Panc1 (cell line): ENCODE measurements around the gene NR0B2. TPM values are rescaled to one million over a fixed set of nuclear protein-coding genes. Genes with fewer than 3 reads are reported as not detected.

Source experiments
- ATAC-seq: fragments of 200-7000 bp; cut with Tn5 transposase; 2 replicates; pipeline ENCODE4 v1.9.1; 2020; ENCODE audit warnings: mild to moderate bottlenecking, moderate library complexity
- BruUV-seq: library from RNA; stranded (reverse); fragments of 400-500 nt; replicated peaks from 2 replicates; lab custom pipeline; 2021; lab: Mats Ljungman, UMichigan
- CTCF ChIA-PET: fragments of 300-600 bp; sonication (Branson Sonifier 250); formaldehyde crosslinking; loops from one replicate; lab custom pipeline; 2022; ENCODE audit warnings: antibody characterized with exemption; lab: Charles Lee
- POLR2A ChIA-PET: fragments of 300-600 bp; sonication (Branson Sonifier 250); formaldehyde crosslinking; loops from one replicate; lab custom pipeline; 2022; ENCODE audit warnings: antibody characterized with exemption; lab: Charles Lee
- DNase-seq: peaks from one replicate; pipeline ENCODE4 v3.0.0-alpha.2; 2010; ENCODE audit warnings: low read depth, low spot score
- H3K27ac ChIP-seq: 2 replicates; pipeline ENCODE4 v1.5.1; 2011; ENCODE audit warnings: mild to moderate bottlenecking, low read length, inconsistent platforms
- H3K27me3 ChIP-seq: fragments of 200-500 bp; sonication (Bioruptor generic); 2 replicates; pipeline ENCODE4 v1.6.0; 2014; ENCODE audit warnings: low read length, inconsistent platforms; ENCODE audit not compliant: control insufficient read depth, insufficient read depth
- H3K36me3 ChIP-seq: fragments of 200-500 bp; sonication (Bioruptor generic); 2 replicates; pipeline ENCODE4 v1.5.1; 2014; ENCODE audit warnings: inconsistent platforms, mild to moderate bottlenecking, low read length, moderate library complexity; ENCODE audit not compliant: control insufficient read depth, insufficient read depth
- H3K4me1 ChIP-seq: 2 replicates; pipeline ENCODE4 v1.5.1; 2011; ENCODE audit warnings: inconsistent platforms, mild to moderate bottlenecking, low read length, moderate library complexity; ENCODE audit not compliant: control insufficient read depth, insufficient read depth
- H3K4me3 ChIP-seq, 2 experiments: 2 replicates each; pipeline ENCODE4 v1.5.1; 2011 to 2012; ENCODE audit warnings: low read depth in 2 of 2, low read length in 2 of 2, mild to moderate bottlenecking in 2 of 2, inconsistent platforms in 1 of 2, moderate library complexity in 1 of 2
- H3K9me3 ChIP-seq: fragments of 200-500 bp; sonication (Bioruptor generic); 2 replicates; pipeline ENCODE4 v1.5.1; 2014; ENCODE audit warnings: low read depth, mild to moderate bottlenecking, inconsistent platforms, low read length, moderate library complexity; ENCODE audit not compliant: control insufficient read depth, insufficient read depth
- POLR2AphosphoS5 ChIP-seq: IDR thresholded peaks from 2 replicates; pipeline ENCODE4 v1.6.1; 2012; ENCODE audit warnings: mild to moderate bottlenecking, low read depth, low read length, moderate library complexity
- SIN3A ChIP-seq: IDR thresholded peaks from 2 replicates; pipeline ENCODE4 v1.6.1; 2012; ENCODE audit warnings: low read depth, mild to moderate bottlenecking, low read length, moderate library complexity, borderline replicate concordance; ENCODE audit not compliant: insufficient read depth
- TCF7L2 ChIP-seq: IDR thresholded peaks from 2 replicates; pipeline ENCODE4 v1.6.1; 2011; ENCODE audit warnings: mild to moderate bottlenecking, low read depth, low read length, inconsistent platforms
- in situ Hi-C: cut with HindIII; loops from 2 replicates; pipeline ENCODE4 v1.10.0; 2016; ENCODE audit warnings: low sequenced_read_pairs, low pct_unique_long_range_greater_than_20kb
- intact Hi-C: fragments of 100-400 bp; cut with micrococcal nuclease; formaldehyde crosslinking; loops from one replicate; pipeline ENCODE4 v1.10.0; 2022; ENCODE audit not compliant: unreplicated experiment
- total RNA-seq: library from RNA; stranded (reverse); gene quantifications from one replicate; pipeline ENCODE4 v1.2.1, GENCODE V29; 2021; ENCODE audit not compliant: unreplicated experiment
- TF ChIP-seq, protein P1 (sequence below), 2 experiments: IDR thresholded peaks; 2 replicates each; pipeline ENCODE4 v1.6.1; 2011 to 2012; ENCODE audit warnings: low read depth in 2 of 2, control low read depth in 1 of 2, low read length in 1 of 2, mild to moderate bottlenecking in 1 of 2, moderate library complexity in 1 of 2; ENCODE audit not compliant: insufficient read depth in 1 of 2
- TF ChIP-seq, protein P2 (sequence below): fragments of 450-650 bp; IDR thresholded peaks from 2 replicates; pipeline ENCODE4 v1.5.1; 2017; ENCODE audit warnings: mild to moderate bottlenecking

Gene NR0B2
- total RNA-seq, 1 experiment from 2014 or later: 5.2 TPM

- no peak overlapping the region for H3K27ac ChIP-seq
- POLR2A ChIA-PET: interaction anchor here (0.6 kb wide), 1 partner anchor 9 kb away, joined by 3 read pairs; no protein-coding TSS in a partner anchor
- intact Hi-C loops: no loop called here
- CTCF ChIA-PET: no interaction called here
- H3K36me3 ChIP-seq: no peaks in the 10 kb centered on the region; the same call in 1 of the 2 replicates
- TF ChIP-seq, protein P1, sequence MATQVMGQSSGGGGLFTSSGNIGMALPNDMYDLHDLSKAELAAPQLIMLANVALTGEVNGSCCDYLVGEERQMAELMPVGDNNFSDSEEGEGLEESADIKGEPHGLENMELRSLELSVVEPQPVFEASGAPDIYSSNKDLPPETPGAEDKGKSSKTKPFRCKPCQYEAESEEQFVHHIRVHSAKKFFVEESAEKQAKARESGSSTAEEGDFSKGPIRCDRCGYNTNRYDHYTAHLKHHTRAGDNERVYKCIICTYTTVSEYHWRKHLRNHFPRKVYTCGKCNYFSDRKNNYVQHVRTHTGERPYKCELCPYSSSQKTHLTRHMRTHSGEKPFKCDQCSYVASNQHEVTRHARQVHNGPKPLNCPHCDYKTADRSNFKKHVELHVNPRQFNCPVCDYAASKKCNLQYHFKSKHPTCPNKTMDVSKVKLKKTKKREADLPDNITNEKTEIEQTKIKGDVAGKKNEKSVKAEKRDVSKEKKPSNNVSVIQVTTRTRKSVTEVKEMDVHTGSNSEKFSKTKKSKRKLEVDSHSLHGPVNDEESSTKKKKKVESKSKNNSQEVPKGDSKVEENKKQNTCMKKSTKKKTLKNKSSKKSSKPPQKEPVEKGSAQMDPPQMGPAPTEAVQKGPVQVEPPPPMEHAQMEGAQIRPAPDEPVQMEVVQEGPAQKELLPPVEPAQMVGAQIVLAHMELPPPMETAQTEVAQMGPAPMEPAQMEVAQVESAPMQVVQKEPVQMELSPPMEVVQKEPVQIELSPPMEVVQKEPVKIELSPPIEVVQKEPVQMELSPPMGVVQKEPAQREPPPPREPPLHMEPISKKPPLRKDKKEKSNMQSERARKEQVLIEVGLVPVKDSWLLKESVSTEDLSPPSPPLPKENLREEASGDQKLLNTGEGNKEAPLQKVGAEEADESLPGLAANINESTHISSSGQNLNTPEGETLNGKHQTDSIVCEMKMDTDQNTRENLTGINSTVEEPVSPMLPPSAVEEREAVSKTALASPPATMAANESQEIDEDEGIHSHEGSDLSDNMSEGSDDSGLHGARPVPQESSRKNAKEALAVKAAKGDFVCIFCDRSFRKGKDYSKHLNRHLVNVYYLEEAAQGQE (IDR thresholded peaks at IDR 0.05; ENCODE audit: insufficient read depth in 1 of 2, low read depth in 2 of 2, low read length in 1 of 2): no peak
- no peak for TF ChIP-seq POLR2AphosphoS5
- H3K9me3 ChIP-seq: peaks cover 6% of the 10 kb centered on the region; the same call in 1 of the 2 replicates
- DNase-seq (no peak), ATAC-seq (no peak)
- H3K4me1 ChIP-seq: peaks cover 4% of the 10 kb centered on the region; the same call in 1 of the 2 replicates
- no peaks in the 10 kb centered on the region for H3K27me3 ChIP-seq
- no TSS peak for BruUV-seq
- no peak overlapping the region for H3K4me3 ChIP-seq
- in situ Hi-C loops: no loop called here
These were observed 42.5 kb upstream of the NR0B2 start for GRCh38 chr1:26956321-26956720.

DNA sequence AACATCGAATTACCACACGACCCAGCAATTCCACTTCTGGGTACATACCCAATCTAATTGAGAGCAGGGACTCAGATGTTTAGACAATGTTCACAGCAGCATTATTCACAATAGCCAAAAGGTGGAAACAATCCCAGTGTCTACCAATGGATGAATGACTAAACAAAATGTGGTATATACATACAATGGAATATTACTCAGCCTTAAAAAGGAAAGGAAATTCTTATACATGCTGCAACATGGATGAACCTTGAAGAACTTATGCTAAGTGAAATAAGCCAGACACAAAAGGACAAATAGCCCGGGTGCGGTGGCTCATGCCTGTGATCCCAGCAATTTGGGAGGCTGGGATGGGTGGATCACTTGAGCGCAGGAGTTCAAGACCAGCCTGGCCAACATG, 39.6 kb upstream of the NR0B2 start:
- DNase-seq: no peak
- H3K4me3 ChIP-seq: no peak overlapping the region
- no TSS peak for BruUV-seq
- CTCF ChIA-PET: no interaction called here
- TF ChIP-seq POLR2AphosphoS5: no peak
- TF ChIP-seq SIN3A: no peak
- TF ChIP-seq, protein P2, sequence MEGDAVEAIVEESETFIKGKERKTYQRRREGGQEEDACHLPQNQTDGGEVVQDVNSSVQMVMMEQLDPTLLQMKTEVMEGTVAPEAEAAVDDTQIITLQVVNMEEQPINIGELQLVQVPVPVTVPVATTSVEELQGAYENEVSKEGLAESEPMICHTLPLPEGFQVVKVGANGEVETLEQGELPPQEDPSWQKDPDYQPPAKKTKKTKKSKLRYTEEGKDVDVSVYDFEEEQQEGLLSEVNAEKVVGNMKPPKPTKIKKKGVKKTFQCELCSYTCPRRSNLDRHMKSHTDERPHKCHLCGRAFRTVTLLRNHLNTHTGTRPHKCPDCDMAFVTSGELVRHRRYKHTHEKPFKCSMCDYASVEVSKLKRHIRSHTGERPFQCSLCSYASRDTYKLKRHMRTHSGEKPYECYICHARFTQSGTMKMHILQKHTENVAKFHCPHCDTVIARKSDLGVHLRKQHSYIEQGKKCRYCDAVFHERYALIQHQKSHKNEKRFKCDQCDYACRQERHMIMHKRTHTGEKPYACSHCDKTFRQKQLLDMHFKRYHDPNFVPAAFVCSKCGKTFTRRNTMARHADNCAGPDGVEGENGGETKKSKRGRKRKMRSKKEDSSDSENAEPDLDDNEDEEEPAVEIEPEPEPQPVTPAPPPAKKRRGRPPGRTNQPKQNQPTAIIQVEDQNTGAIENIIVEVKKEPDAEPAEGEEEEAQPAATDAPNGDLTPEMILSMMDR: no peak
- TF ChIP-seq, protein P1 (IDR thresholded peaks at IDR 0.05; ENCODE audit: insufficient read depth in 1 of 2, low read depth in 2 of 2, low read length in 1 of 2): no peak
- TF ChIP-seq TCF7L2: no peak
- H3K27ac ChIP-seq: no peak overlapping the region
- H3K36me3 ChIP-seq: no peaks in the 10 kb centered on the region
- peaks cover 7% of the 10 kb centered on the region; the same call in 1 of the 2 replicates for H3K4me1 ChIP-seq
- no peaks in the 10 kb centered on the region for H3K27me3 ChIP-seq
- ATAC-seq: no peak
- in situ Hi-C loops (no loop called here), intact Hi-C loops (no loop called here)
- H3K9me3 ChIP-seq: peaks cover 6% of the 10 kb centered on the region; the same call in 1 of the 2 replicates
- POLR2A ChIA-PET: interaction anchor here (0.6 kb wide), 1 partner anchor 20 kb away, joined by 3 read pairs; no protein-coding TSS in a partner anchor
